Duodenal mucosa (tissue), 2 donors: ENCODE results near the gene EGLN3.

Source experiments
- H3K27ac ChIP-seq: one replicate; pipeline ENCODE4 v1.7.0; 2013; ENCODE audit warnings: low read depth, low read length
- H3K27me3 ChIP-seq, 2 donors: one replicate each; pipeline ENCODE4 v1.7.0; 2013; ENCODE audit warnings: low read length in 2 of 2, control low read depth in 1 of 2; ENCODE audit not compliant: insufficient read depth in 2 of 2, control insufficient read depth in 1 of 2
- H3K36me3 ChIP-seq, 2 donors: one replicate each; pipeline ENCODE4 v1.7.0; 2013; ENCODE audit warnings: low read length in 2 of 2, control low read depth in 1 of 2; ENCODE audit not compliant: insufficient read depth in 2 of 2, control insufficient read depth in 1 of 2
- H3K4me1 ChIP-seq, 2 donors: one replicate each; pipeline ENCODE4 v1.7.0; 2013; ENCODE audit warnings: low read length in 2 of 2, control low read depth in 1 of 2; ENCODE audit not compliant: insufficient read depth in 2 of 2, control insufficient read depth in 1 of 2
- H3K4me3 ChIP-seq, 2 donors: one replicate each; pipeline ENCODE4 v1.7.0; 2013; ENCODE audit warnings: low read length in 2 of 2, low read depth in 1 of 2
- H3K9ac ChIP-seq, 2 donors: one replicate each; pipeline ENCODE4 v1.7.0; 2013; ENCODE audit warnings: low read length in 2 of 2, low read depth in 1 of 2
- H3K9me3 ChIP-seq, 2 donors: one replicate each; pipeline ENCODE4 v1.7.0; 2013; ENCODE audit warnings: low read length in 2 of 2, control low read depth in 1 of 2; ENCODE audit not compliant: control insufficient read depth in 1 of 2

Gene EGLN3

DNA sequence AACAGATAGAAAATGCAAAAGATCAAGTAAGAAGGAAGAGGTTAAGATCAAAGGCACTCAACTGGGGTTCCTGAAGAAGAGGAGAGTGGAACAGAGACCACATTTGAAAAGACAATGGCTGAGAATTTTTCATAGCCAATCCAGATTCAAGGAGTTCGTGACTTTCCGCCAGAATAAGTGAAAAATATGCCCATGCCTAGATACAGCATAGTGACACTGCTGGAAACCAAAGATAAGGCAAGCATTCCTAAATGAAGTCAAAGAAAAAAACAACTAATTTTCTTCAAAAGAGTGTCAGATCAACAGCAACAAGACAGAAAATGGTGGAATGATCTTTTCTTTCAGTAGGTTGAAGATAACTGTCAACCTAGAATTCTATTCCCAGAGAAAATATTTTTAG, 47.5 kb downstream of the EGLN3 start:
- Histone ChIP-seq H3K36me3 (no peaks in the 10 kb centered on the region), H3K4me1 (no peaks in the 10 kb centered on the region), H3K9ac (no peak overlapping the region), H3K4me3 (no peak overlapping the region), H3K9me3 (no peaks in the 10 kb centered on the region), H3K27ac (no peak overlapping the region), H3K27me3 (no peaks in the 10 kb centered on the region)

DNA sequence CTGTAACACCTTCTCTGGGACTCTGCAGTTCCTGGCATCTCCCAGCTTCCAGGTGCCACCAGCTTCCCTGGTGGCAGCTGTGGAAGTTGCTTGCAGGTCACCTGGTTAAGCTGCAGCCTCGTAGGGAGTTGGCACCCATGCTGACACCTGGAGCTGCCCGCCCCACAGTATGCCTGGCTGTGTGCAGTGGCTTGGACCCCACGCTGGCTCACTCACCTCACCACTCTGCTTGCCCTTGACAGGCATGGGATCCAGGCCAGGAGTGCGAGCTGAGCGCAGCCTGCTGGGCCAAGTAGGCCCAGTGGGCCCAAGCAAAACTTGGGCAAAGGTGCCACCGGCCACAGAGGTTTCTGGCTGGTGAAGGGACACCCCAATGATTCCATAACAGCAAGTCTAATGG, 48.5 kb downstream of the EGLN3 start:
- Histone ChIP-seq H3K27ac (no peak overlapping the region), H3K4me1 (no peaks in the 10 kb centered on the region), H3K27me3 (no peaks in the 10 kb centered on the region), H3K9me3 (no peaks in the 10 kb centered on the region), H3K9ac (no peak overlapping the region), H3K4me3 (no peak overlapping the region), H3K36me3 (no peaks in the 10 kb centered on the region)

DNA sequence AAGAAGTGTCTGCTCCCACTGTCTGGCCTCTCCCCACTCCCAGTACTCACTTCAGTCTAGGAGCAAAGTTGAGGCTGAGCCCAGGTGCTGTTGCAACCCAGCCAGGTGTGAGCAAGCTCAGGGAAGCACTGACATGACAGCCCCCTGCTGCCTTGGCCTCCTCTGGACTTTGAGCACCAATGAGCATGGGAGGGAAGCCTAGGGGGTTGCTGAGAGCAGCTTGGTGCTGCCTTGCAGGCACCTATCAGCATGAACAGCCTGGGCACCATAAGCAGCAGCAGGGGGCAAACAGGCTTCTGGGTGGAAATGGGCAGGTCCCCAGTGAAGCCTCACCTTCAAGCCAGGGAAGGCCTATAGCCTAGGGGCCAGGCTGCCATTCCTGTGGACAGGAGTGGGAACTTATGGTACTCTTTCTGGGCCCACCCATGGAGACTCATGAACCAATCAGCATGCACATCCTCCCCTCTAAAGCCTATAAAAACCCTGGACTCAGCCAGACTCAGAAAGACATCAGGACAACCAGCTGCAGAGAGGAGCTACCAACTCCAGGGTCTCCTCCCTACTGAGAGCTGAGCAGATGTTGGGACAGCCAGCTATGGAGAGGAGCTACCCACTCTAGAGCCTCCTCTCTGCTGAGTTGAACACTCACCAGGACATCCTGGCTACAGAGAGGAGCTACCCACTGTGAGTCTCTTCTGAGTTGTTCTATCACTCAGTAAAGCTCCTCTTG, 49.3 kb downstream of the EGLN3 start:
- no peaks in the 10 kb centered on the region for H3K9me3 ChIP-seq
- no peak overlapping the region for H3K4me3 ChIP-seq
- H3K27me3 ChIP-seq, result no peaks in the 10 kb centered on the region
- no peaks in the 10 kb centered on the region for H3K36me3 ChIP-seq
- H3K9ac ChIP-seq, result no peak overlapping the region
- no peaks in the 10 kb centered on the region for H3K4me1 ChIP-seq
- H3K27ac ChIP-seq, result no peak overlapping the region

DNA sequence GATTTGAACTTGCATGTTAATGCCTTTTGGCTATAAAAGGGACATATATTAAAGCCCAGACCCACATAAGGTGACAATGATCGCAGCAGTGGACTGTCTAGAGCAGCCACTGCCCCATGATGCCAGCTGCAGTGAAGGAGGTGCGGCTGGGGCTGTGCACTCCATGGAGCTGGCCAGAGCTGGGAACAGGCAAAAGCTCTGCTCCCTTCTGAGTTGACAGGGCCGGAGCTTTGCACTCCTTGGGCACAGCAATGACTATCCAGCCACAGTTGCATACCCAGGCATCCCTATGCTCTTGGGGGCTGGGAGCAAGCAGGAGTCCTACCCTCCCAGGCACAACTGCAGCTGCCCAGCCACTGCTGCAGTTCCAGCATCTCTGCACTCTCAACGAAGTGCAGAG, 50.2 kb downstream of the EGLN3 start:
- no peaks in the 10 kb centered on the region for H3K36me3 ChIP-seq
- no peaks in the 10 kb centered on the region for H3K27me3 ChIP-seq
- no peaks in the 10 kb centered on the region for H3K4me1 ChIP-seq
- H3K4me3 ChIP-seq, result no peak overlapping the region
- H3K9me3 ChIP-seq, result no peaks in the 10 kb centered on the region
- H3K27ac ChIP-seq, result no peak overlapping the region
- H3K9ac ChIP-seq, result no peak overlapping the region

DNA sequence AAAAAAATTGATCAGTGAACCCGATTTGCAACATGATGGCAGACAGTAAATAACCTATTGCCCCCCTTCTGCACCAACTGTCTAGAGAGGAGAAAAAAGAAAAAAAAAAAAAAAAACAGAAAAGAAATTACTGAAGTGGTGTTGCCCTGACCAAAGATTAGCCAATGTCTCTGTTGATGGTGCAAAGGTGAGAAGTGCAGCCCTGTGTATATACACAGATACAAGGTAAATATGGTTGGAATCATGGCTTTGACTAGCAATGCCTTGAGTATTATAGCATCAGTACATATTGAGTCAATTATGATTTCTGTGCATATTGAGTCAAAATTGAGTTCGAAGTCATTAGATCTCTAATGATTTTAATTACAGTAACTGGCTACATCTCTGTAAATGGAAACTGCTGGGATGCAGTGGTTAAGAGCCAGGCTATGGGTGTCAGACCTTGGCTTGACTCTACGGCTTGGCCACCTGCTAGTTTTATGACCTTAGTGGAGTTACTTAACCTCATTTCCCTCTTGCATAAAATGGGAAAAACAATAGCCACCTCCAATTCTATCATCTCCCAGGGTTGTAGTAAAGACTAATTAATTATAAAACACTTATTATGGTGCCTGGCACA, 51.0 kb downstream of the EGLN3 start:
- no peak overlapping the region for H3K27ac ChIP-seq
- H3K27me3 ChIP-seq, result no peaks in the 10 kb centered on the region
- H3K4me3 ChIP-seq, result no peak overlapping the region
- no peaks in the 10 kb centered on the region for H3K9me3 ChIP-seq
- no peaks in the 10 kb centered on the region for H3K36me3 ChIP-seq
- no peaks in the 10 kb centered on the region for H3K4me1 ChIP-seq
- H3K9ac ChIP-seq, result no peak overlapping the region

DNA sequence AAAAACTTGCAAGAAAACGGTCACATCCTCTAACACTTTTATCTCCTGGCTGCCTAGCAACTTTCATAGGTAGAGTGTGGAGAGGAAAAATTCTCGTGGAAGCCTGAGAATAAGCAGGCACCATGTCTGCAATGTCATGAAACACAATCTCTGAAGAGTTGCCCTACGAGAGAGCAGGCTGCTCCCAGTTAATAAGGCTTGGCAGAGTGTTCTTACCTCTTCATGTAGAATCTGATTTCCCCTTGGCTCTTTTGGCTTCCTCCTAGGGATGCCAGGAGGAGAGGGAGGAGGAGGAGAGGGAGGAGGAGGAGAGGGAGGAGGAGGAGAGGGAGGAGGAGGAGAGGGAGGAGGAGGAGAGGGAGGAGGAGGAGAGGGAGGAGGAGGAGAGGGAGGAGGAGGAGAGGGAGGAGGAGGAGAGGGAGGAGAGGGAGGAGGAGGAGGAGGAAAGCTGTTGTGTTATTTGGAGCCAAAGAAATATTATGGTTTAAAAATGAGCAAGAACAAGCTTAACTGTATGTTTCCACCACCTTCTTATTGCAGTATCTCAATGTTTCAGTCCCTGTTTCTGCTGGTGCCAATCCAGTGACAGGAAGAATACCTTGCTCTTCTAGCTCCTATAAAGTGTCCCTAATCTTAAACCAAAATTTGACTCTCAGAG, 52.9 kb downstream of the EGLN3 start:
- H3K4me3 ChIP-seq, result no peak overlapping the region
- no peaks in the 10 kb centered on the region for H3K27me3 ChIP-seq
- no peak overlapping the region for H3K27ac ChIP-seq
- H3K9me3 ChIP-seq, result no peaks in the 10 kb centered on the region
- no peak overlapping the region for H3K9ac ChIP-seq
- H3K4me1 ChIP-seq, result no peaks in the 10 kb centered on the region
- H3K36me3 ChIP-seq, result no peaks in the 10 kb centered on the region

DNA sequence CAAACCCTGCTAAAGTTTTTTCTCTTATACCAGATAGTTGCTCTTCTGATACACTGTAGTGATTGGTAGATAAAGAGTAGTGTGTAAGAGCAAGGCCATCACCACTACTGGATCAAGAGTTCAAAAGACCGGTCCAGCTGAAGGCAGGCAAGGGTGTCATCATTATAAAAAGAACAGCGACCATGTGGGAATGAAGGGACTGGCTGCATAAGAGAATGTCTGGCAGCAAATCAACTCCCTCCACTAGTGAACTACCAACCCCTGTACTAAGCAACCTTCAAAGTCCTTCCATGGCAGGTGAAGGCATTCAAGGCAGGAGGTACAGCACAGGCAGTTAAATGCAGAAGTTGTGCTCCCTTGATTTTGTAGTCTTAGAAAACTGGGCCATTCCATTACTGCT, 53.5 kb downstream of the EGLN3 start:
- Histone ChIP-seq H3K9me3 (no peaks in the 10 kb centered on the region), H3K4me1 (no peaks in the 10 kb centered on the region), H3K27ac (no peak overlapping the region), H3K27me3 (no peaks in the 10 kb centered on the region), H3K4me3 (no peak overlapping the region), H3K36me3 (no peaks in the 10 kb centered on the region), H3K9ac (no peak overlapping the region)

DNA sequence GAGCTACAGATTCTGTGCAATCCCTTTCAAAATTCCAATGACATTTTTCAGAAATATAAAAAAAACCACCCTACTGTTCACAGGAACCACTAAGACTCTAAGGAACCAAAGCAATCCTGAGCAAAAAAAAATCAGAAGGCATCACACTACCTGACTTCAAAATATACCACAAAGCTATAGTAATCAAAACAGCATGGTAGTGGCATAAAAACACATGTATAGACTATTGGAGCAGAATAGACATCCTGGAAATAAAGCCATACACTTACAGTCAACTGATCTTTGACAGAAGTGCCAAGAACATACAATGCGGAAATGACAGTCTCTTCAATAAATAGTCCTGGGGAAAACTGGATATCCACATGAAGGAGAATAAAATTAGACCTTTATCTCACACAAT, 56.5 kb downstream of the EGLN3 start:
- H3K9me3 ChIP-seq, result no peaks in the 10 kb centered on the region
- H3K4me3 ChIP-seq, result no peak overlapping the region
- no peaks in the 10 kb centered on the region for H3K27me3 ChIP-seq
- H3K4me1 ChIP-seq, result no peaks in the 10 kb centered on the region
- no peaks in the 10 kb centered on the region for H3K36me3 ChIP-seq
- no peak overlapping the region for H3K27ac ChIP-seq
- no peak overlapping the region for H3K9ac ChIP-seq

DNA sequence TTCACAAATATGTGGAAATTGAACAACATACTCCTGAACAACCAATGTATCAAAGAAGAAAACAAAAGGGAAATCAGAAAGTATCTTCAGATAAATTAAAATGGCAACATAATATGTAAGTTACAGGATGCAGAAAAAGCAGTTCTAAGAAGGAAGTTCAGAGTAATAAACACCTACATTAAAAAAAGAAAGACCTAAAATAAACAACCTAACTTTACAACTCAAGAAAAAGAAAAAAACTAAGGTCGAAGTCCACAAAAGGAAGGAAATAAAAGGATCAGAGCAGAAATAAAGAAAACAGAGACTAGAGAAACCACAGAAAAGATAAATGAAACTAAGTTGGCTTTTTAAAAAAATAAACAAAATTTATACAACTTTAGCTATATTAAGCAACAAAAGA, 59.2 kb downstream of the EGLN3 start:
- Histone ChIP-seq H3K4me3 (no peak overlapping the region), H3K4me1 (no peaks in the 10 kb centered on the region), H3K9ac (no peak overlapping the region), H3K36me3 (no peaks in the 10 kb centered on the region), H3K27ac (no peak overlapping the region), H3K27me3 (no peaks in the 10 kb centered on the region), H3K9me3 (no peaks in the 10 kb centered on the region)

DNA sequence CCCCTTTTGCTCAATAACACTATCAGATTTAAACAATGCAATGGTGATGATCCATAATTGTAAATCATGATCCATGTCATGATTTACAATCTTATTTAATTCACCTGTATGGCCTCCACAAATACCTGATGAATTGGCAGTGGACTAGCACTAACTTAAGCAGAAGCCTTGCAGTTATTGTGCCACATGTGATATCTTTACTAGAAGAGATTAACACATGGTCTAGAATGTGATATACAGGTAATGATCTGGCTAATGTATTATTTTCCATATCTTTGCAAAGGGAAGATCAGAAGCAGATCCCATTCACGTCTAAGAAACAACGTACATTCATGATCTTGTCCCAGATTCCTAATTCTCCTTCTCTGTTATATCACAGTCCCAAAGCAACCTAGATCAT, 66.0 kb downstream of the EGLN3 start:
- peaks cover 0 to 2% of the 10 kb centered on the region in 2 donors for H3K9me3 ChIP-seq
- no peaks in the 10 kb centered on the region for H3K4me1 ChIP-seq
- no peak overlapping the region for H3K27ac ChIP-seq
- H3K9ac ChIP-seq, result no peak overlapping the region
- no peaks in the 10 kb centered on the region for H3K36me3 ChIP-seq
- H3K4me3 ChIP-seq, result no peak overlapping the region
- no peaks in the 10 kb centered on the region for H3K27me3 ChIP-seq
